CD4-positive, alpha-beta T cell treated with Interleukin-15 for 4 hours (primary cell): ENCODE data around the gene STING1.
"Not testable (repeated sequence)": the region's sequence is repeated elsewhere in the genome, so short reads cannot be mapped to it uniquely, and the experiment has no call there.

ENCODE experiments used
- DNase-seq: peaks from one replicate; pipeline ENCODE4 v3.0.0-alpha.2; 2020; ENCODE audit warnings: low spot score

STING1 gene

GRCh38 chr5:139503036-139503817, 20.7 kb upstream of the STING1 start:
- DNase-seq: not testable (repeated sequence)

GRCh38 chr5:139501381-139501780, 18.8 kb upstream of the STING1 start:
- DNase-seq: no peak

GRCh38 chr5:139495638-139496435, 13.3 kb upstream of the STING1 start:
- no peak for DNase-seq

- no peak for DNase-seq
Observed at GRCh38 chr5:139494832-139495231, 12.3 kb upstream of the STING1 start.

- DNase-seq: no peak
Observed at GRCh38 chr5:139494256-139494655, 11.7 kb upstream of the STING1 start.

- DNase-seq: no peak
Observed at GRCh38 chr5:139492700-139493192, 10.2 kb upstream of the STING1 start.

GRCh38 chr5:139488260-139488659, 5.7 kb upstream of the STING1 start:
- no peak for DNase-seq

GRCh38 chr5:139486201-139486600, 3.6 kb upstream of the STING1 start:
- no peak for DNase-seq

- DNase-seq: not testable (repeated sequence)
Observed at GRCh38 chr5:139482890-139483208, 291 bp upstream of the STING1 start.

- DNase-seq: no peak
Observed at GRCh38 chr5:139481580-139482049, 943 bp downstream of the STING1 start.

- DNase-seq: peak; percentile 58
Observed at GRCh38 chr5:139481122-139481533, 1.4 kb downstream of the STING1 start.

- DNase-seq: not testable (repeated sequence)
Observed at GRCh38 chr5:139479729-139480128, 2.8 kb downstream of the STING1 start.

- not testable (repeated sequence) for DNase-seq
Observed at GRCh38 chr5:139478657-139479423, 3.7 kb downstream of the STING1 start.

- DNase-seq: no peak
Observed at GRCh38 chr5:139475865-139476617, 6.5 kb downstream of the STING1 start.

GRCh38 chr5:139474890-139475791, 7.4 kb downstream of the STING1 start:
- DNase-seq: peak; percentile 40

GRCh38 chr5:139473565-139473964, 9.0 kb downstream of the STING1 start:
- no peak for DNase-seq

- no peak for DNase-seq
Observed at GRCh38 chr5:139473105-139473504, 9.5 kb downstream of the STING1 start.

- no peak for DNase-seq
Observed at GRCh38 chr5:139472386-139473030, 10.1 kb downstream of the STING1 start.

GRCh38 chr5:139470821-139471300, 11.7 kb downstream of the STING1 start, which contains the start of gene SMIM33:
TSS of gene SMIM33 (plus strand) at chr5:139471004. CDS start at chr5:139471122, 118 bp downstream.
- DNase-seq: peak; percentile 36
